Measurements from ENCODE around the gene TEF. TPM values are rescaled to one million over a fixed set of nuclear protein-coding genes. Genes with fewer than 3 reads are reported as not detected.

Gene TEF
- total and polyA plus RNA-seq, 9 of the 15 experiments (the other 6 are each of a cell fraction or from before 2014, with no cell fraction given): 0.04 to 3.1 (median 1.2) TPM

DNA sequence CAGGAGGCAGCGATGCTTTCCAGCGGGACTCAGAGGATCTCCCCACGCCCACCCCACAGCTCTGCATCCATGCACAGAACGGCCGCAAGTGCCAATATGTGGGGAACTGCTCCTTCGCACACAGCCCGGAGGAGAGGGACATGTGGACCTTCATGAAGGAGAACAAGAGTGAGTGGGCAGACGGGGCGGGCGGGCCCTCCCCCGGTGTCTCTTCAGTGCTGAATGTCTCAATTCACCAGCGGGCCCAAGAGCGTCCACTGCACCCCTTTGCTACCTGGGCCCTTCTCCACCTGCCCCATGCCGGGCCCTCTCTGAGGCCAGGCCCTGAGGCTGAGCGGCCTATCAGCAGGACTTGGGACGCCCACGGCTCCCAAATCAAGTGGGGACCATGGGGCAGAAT, 25.8 kb upstream of the TEF start:
- Histone ChIP-seq H2AFZ (ENCODE audit: low read depth, low read length) (no peak overlapping the region), H3K36me3 (ENCODE audit: control insufficient read depth, insufficient read depth, low read length) (peaks cover 68% of the 10 kb centered on the region; the same call in 2 of the 3 replicates), H3K4me1 (replicated peaks in 1 of 2; ENCODE audit: control insufficient read depth in 2 of 2, insufficient read depth in 2 of 2, low read length in 2 of 2) (peaks cover 0 to 40% of the 10 kb centered on the region in 2 experiments; a peak in 4 of 5 replicates), H3K27me3 (ENCODE audit: control insufficient read depth in 2 of 2, insufficient read depth in 2 of 2, low read length in 2 of 2) (no peaks in the 10 kb centered on the region), H3K4me2 (ENCODE audit: insufficient read depth, low read length) (no peak overlapping the region), H3K79me2 (ENCODE audit: control insufficient read depth, insufficient read depth, low read length) (no peaks in the 10 kb centered on the region), H4K20me1 (replicated peaks; ENCODE audit: control insufficient read depth, insufficient read depth, low read length) (no peaks in the 10 kb centered on the region), H3K4me3 (no peak overlapping the region), H3K9me3 (replicated peaks; ENCODE audit: control insufficient read depth, insufficient read depth, low read depth, low read length) (no peaks in the 10 kb centered on the region), H3K9ac (ENCODE audit: insufficient read depth in 1 of 2, low read depth in 2 of 2, low read length in 2 of 2) (no peak overlapping the region), H3K9me1 (ENCODE audit: control insufficient read depth, insufficient read depth, low read length) (no peaks in the 10 kb centered on the region), H3K27ac (ENCODE audit: extremely low read depth, low read depth, low read length) (no peak overlapping the region)
- ATAC-seq (no peak), FAIRE-seq (no peak), DNase-seq (ENCODE audit: extremely low read depth in 1 of 4, low spot score in 3 of 4) (no peak)
- in situ Hi-C loops (cut with MboI) (no loop called here), intact Hi-C loops (cut with micrococcal nuclease) (no loop called here)
- ChIA-PET CTCF (ENCODE audit: low intra/inter-chr PET ratio) (no interaction called here), POLR2A (no interaction called here)
- WGBS (ENCODE audit: insufficient coverage, low coverage, missing lambda C conversion rate): 91% methylated on average over 10 of the region's 17 CpGs
- BruUV-seq (replicated peaks): no TSS peak
- no peak for TF ChIP-seq PHTF2 (CRISPR knock-in tag; IDR thresholded peaks at IDR 0.05)
- TF ChIP-seq, protein P1, sequence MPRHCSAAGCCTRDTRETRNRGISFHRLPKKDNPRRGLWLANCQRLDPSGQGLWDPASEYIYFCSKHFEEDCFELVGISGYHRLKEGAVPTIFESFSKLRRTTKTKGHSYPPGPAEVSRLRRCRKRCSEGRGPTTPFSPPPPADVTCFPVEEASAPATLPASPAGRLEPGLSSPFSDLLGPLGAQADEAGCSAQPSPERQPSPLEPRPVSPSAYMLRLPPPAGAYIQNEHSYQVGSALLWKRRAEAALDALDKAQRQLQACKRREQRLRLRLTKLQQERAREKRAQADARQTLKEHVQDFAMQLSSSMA (CRISPR knock-in tag; IDR thresholded peaks at IDR 0.05): no peak
- no peak for TF ChIP-seq PCBP2 (IDR thresholded peaks at IDR 0.05; ENCODE audit: low read depth, low read length, poor library complexity, severe bottlenecking)
- TF ChIP-seq, protein P2, sequence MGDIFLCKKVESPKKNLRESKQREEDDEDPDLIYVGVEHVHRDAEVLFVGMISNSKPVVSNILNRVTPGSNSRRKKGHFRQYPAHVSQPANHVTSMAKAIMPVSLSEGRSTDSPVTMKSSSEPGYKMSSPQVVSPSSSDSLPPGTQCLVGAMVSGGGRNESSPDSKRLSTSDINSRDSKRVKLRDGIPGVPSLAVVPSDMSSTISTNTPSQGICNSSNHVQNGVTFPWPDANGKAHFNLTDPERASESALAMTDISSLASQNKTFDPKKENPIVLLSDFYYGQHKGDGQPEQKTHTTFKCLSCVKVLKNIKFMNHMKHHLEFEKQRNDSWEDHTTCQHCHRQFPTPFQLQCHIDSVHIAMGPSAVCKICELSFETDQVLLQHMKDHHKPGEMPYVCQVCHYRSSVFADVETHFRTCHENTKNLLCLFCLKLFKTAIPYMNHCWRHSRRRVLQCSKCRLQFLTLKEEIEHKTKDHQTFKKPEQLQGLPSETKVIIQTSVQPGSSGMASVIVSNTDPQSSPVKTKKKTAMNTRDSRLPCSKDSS (IDR thresholded peaks at IDR 0.05; ENCODE audit: low read depth, partially characterized antibody): no peak
- TF ChIP-seq FOXA1 (IDR thresholded peaks at IDR 0.05; ENCODE audit: borderline replicate concordance): no peak
- no peak for TF ChIP-seq NKRF (IDR thresholded peaks at IDR 0.05; ENCODE audit: borderline replicate concordance)
- no peak for TF ChIP-seq ZNF740 (CRISPR knock-in tag; IDR thresholded peaks at IDR 0.05)
- TF ChIP-seq ZNF740 (tag; IDR thresholded peaks at IDR 0.05): no peak
- TF ChIP-seq, protein P3, sequence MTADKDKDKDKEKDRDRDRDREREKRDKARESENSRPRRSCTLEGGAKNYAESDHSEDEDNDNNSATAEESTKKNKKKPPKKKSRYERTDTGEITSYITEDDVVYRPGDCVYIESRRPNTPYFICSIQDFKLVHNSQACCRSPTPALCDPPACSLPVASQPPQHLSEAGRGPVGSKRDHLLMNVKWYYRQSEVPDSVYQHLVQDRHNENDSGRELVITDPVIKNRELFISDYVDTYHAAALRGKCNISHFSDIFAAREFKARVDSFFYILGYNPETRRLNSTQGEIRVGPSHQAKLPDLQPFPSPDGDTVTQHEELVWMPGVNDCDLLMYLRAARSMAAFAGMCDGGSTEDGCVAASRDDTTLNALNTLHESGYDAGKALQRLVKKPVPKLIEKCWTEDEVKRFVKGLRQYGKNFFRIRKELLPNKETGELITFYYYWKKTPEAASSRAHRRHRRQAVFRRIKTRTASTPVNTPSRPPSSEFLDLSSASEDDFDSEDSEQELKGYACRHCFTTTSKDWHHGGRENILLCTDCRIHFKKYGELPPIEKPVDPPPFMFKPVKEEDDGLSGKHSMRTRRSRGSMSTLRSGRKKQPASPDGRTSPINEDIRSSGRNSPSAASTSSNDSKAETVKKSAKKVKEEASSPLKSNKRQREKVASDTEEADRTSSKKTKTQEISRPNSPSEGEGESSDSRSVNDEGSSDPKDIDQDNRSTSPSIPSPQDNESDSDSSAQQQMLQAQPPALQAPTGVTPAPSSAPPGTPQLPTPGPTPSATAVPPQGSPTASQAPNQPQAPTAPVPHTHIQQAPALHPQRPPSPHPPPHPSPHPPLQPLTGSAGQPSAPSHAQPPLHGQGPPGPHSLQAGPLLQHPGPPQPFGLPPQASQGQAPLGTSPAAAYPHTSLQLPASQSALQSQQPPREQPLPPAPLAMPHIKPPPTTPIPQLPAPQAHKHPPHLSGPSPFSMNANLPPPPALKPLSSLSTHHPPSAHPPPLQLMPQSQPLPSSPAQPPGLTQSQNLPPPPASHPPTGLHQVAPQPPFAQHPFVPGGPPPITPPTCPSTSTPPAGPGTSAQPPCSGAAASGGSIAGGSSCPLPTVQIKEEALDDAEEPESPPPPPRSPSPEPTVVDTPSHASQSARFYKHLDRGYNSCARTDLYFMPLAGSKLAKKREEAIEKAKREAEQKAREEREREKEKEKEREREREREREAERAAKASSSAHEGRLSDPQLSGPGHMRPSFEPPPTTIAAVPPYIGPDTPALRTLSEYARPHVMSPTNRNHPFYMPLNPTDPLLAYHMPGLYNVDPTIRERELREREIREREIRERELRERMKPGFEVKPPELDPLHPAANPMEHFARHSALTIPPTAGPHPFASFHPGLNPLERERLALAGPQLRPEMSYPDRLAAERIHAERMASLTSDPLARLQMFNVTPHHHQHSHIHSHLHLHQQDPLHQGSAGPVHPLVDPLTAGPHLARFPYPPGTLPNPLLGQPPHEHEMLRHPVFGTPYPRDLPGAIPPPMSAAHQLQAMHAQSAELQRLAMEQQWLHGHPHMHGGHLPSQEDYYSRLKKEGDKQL (CRISPR knock-in tag; IDR thresholded peaks at IDR 0.05; ENCODE audit: borderline replicate concordance): no peak
- no peak for TF ChIP-seq PTBP1 (IDR thresholded peaks at IDR 0.05; ENCODE audit: low read depth, low read length)
- no peak for TF ChIP-seq PRPF4 (IDR thresholded peaks at IDR 0.05; ENCODE audit: insufficient read depth, low read depth, low read length, poor library complexity, severe bottlenecking)
- no peak for TF ChIP-seq MBD2 (IDR thresholded peaks at IDR 0.05; ENCODE audit: borderline replicate concordance, low read depth)
